B cell (primary cell): ENCODE results near the gene MAGEA11.
"Not testable (repeated sequence)": the region's sequence is repeated elsewhere in the genome, so short reads cannot be mapped to it uniquely, and the experiment has no call there.

Experiments
- EZH2 ChIP-seq: IDR thresholded peaks from 2 replicates; pipeline ENCODE4 v1.6.1; 2012; ENCODE audit warnings: borderline replicate concordance, low read depth, mild to moderate bottlenecking, moderate library complexity, low read length; ENCODE audit not compliant: insufficient read depth, poor library complexity, severe bottlenecking
- TF ChIP-seq, protein P1 (sequence below): fragments of 200-600 bp; IDR thresholded peaks from one replicate; pipeline ENCODE4 v1.8.0; 2022; ENCODE audit warnings: antibody characterized with exemption, mild to moderate bottlenecking

DNA sequence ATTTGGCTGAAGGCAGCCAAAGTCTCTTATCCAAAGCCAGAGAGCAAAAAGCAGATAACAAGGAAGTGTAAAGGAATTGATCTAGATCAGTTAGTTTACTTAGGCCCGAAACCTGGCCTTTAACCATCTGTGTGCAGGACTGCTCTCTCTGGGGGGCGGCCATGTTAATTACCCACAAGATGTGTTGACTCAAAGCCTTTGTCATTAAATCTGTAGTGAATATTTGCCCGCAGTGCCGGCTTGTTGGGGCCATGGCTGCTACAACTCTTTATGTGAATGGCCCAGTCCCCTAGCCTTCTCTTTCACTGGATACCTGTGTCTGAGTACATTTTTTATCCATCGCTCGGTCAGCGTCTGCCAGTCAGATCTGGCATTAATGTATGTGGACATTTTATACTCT is 15.4 kb downstream of the MAGEA11 start:
- TF ChIP-seq, protein P1, sequence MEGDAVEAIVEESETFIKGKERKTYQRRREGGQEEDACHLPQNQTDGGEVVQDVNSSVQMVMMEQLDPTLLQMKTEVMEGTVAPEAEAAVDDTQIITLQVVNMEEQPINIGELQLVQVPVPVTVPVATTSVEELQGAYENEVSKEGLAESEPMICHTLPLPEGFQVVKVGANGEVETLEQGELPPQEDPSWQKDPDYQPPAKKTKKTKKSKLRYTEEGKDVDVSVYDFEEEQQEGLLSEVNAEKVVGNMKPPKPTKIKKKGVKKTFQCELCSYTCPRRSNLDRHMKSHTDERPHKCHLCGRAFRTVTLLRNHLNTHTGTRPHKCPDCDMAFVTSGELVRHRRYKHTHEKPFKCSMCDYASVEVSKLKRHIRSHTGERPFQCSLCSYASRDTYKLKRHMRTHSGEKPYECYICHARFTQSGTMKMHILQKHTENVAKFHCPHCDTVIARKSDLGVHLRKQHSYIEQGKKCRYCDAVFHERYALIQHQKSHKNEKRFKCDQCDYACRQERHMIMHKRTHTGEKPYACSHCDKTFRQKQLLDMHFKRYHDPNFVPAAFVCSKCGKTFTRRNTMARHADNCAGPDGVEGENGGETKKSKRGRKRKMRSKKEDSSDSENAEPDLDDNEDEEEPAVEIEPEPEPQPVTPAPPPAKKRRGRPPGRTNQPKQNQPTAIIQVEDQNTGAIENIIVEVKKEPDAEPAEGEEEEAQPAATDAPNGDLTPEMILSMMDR = not testable (repeated sequence)
- TF ChIP-seq EZH2 = not testable (repeated sequence)
